CD4-positive, alpha-beta T cell treated with Interleukin-17A for 4 hours (primary cell): ENCODE results near the gene TBATA.

Experiments used
- DNase-seq: peaks from one replicate; pipeline ENCODE4 v3.0.0-alpha.2; 2020; ENCODE audit warnings: mixed read lengths

The TBATA gene, protein sequence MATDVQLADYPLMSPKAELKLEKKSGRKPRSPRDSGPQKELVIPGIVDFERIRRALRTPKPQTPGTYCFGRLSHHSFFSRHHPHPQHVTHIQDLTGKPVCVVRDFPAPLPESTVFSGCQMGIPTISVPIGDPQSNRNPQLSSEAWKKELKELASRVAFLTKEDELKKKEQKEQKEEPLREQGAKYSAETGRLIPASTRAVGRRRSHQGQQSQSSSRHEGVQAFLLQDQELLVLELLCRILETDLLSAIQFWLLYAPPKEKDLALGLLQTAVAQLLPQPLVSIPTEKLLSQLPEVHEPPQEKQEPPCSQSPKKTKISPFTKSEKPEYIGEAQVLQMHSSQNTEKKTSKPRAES

DNA sequence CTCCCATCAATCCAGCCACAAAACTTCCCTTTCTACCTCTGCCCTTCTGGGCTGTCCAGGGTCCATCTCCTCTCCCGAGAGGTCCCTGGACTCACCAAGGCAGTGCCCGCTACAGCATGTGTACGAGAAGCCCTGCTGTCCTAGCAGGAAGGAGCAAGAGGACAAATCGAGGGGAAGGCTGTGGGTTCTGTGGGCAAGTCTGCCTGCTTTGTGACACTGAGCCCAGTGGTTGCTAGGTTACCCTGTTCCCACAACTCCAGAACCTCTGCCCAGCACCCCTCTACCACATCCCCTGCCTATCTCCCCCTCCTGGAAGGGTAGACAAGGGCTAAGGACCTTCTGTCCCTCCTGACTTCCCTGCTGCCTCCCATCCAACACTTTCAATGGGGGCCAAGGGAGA lies at the start of gene TBATA:
Gene TBATA, minus strand, starts transcription at position 188 of the 400 bp plus-strand sequence. CDS start 1,998 bp downstream, outside the sequence.
- DNase-seq: no peak

DNA sequence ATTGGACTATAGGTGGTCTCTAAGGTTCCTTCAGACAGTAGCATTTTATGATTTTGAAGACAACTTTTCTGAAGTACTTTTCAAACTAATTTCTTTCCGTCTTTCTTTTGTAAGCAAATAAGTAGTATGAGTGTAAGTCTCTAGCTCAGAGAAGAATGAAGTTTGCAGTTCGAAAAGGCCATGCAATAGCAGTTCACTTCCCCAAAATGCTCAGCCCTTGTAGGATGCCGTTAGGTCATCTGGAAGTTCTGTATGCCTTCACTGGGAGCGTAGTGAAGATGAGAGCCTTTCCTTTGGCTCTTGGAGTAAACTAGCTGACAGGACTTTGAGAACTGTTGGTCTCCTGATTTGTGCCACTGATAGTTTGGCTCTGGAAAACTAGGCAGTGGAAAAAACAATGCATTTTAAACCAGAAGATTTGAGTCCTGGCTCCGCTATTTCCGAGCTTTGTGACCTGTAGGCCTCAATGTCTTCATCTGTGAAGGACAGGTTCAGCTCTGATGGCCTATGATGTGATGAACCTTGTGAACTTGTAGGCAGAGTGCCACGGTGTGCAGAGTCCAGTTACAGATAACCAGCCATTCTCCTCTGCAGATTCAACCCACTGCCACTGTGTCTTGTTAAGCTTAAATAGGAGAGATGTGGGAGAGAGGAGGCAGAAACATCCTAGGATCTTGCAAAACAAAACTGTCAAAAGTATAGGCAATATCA lies 49.4 kb upstream of the TBATA start:
- no peak for DNase-seq

DNA sequence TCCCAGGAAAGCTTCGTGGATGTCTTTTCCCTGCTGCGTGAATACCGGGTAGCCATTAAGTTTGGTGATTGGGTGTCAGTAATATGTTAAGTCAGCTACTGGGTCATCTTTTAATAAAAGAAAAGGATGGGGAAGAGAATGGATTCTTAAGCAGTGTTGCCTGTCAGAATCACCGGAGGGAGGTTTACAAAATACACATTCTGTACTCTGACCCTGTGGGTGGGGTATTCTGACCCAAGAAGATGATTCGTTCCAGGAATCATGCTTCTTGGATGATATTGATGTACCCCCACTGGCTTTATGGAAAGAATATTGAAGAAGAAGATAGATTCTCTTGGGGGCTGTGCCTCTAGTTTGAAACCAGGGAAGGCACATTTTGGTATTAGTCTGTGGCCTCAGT lies 48.8 kb upstream of the TBATA start:
- DNase-seq: no peak

DNA sequence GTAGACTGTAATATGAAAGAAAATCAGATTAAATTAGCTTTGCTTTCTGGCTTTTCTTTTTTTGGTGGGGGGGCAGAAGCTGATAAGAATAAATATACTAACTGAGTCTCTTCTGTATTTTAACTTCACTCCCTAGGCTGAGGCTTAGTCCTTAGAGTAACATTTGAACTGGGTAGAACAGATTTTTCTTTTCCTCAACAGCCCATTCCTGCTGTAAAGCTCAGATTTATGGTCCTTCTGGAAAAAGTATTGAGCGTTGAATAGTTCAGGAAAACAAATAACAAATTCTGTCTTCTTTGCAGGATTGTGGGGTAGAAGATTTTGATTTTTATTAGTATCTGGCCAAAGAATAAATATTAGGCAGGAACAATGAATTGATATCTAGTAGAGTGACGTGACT lies 48.4 kb upstream of the TBATA start:
- DNase-seq: no peak

DNA sequence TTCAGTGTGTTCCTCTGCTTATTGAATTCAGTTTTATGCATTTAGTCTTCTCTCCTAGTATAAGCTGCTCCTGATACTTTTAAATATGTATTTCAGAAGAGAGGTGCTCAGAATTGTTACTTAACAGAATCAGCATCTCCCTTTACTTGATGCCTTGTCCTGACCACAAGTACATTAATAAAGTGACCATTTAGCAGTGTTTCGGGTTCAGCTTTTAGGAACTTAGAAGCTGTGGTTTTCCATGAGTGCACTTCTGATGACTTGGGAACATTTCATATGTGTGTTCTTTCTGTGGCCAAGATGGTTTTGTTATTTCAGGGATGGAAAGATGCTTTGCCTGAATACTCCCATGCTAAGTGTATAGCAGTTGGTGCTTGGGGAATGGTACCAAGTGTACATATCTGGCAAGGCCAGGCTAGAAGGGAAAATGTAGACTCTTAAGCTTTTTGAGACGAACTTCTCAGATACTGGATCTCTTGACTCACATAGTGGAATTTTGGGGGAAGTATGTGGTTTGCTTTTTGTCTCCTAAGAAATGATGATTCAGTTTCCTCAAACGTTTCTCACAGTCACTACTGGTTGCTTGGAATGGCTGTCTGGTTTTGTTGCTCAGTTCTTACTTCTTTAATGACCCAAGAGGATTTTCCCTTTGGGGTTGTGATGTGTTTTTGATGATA lies 47.8 kb upstream of the TBATA start:
- no peak for DNase-seq

DNA sequence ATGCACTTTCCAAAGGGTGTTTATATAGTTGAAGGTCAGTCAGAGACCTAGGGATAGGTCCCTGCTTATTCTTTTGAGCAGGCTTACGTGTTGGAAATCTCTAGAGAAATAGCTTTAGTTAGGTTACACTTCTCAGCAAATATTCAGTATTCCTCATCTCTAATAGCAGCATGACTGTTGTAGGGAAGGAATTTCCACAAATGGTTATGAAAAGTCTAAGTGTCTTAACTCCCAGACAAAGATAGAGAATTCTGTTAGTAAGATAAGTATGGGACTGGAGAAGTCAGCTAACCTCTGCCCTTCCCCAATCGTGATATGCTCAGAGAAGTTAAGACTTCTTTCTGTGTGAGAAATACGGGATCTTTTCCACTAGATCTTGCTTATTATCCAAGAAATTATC lies 47.0 kb upstream of the TBATA start:
- no peak for DNase-seq

DNA sequence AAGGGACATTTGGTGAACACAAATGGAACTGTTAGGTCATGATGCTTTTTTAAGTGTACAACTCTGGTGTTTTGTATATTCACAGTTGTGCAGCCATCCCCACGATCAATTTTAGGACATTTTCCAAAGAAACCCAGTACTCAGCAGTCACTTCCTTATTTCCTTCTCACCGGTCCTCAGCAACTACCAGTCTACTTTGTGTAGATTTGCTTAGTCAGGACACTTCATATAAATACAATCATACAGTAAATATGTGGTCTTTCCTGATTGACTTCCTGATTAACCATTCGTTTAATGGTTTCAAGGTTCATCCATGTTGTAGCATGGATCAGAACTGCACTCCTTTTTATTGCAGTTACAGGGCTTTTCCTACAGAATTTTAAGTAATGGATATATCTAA lies 45.0 kb upstream of the TBATA start:
- no peak for DNase-seq

DNA sequence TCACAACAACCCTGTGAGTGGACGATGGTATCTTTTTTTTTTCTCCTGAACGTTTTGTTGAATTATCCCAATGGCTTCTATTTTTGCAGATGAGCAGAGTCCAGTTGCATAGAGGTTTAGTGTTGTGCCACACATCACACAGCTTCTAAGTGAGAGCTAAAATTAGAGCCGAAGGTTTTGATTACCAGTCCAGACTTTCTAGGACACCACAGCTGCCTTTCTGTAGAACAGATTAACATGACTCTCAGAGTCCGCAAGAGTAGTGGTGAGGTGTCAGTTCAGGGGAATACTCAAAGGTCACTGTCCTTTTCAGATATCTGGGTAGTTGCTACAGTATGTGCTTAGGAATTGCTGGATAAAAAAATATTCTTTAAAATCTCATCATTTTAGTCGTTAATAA lies 44.4 kb upstream of the TBATA start:
- DNase-seq: no peak

DNA sequence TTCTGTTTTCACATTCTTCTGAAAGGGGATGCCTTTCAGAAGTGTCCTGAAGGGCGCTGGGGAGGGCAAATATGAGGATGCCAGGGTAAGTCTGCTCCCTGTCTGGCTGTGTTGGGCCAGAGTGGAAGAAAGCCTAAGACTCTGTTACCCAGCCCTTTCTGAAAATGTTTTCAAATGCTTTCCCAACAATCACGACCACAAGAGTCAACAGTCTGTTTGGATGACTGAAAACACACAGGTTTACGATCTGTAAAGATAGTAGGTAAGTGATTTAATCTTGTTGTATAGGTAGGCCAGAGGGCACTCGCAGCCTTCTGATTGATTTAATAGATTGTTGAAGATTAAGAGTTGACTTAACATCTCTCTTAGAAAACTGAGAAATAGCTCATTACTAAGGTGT lies 43.7 kb upstream of the TBATA start:
- DNase-seq: no peak

DNA sequence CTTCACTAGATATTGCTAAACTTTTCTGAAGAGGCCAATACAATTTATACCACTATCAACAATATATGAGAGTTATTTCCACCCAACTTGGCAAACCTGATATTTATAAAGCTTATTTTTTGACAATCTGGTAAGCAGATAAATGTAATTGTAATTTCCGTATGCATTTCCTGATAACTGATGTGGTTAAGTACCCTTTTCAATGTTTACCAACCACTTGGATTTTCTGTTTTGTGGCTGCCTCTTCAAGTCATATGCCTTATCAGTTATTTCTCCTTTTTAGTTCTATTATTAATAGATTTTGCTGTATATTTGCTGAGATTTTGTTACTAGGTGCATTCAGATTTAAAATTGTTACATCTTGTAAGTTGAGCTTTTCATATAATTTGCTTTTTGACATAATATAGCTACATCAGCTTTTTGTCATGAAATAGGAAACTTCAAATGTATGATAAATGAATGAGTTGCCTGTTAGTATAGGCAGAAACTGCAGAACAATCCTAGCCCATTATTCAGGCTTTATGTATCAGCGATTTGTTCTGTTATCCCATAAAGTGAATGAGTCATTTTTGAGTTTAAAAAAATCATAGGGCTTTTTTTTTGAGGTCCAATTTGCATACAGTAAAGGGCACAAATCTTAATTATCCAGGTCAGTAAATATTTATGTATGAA lies 42.0 kb upstream of the TBATA start:
- DNase-seq: no peak

DNA sequence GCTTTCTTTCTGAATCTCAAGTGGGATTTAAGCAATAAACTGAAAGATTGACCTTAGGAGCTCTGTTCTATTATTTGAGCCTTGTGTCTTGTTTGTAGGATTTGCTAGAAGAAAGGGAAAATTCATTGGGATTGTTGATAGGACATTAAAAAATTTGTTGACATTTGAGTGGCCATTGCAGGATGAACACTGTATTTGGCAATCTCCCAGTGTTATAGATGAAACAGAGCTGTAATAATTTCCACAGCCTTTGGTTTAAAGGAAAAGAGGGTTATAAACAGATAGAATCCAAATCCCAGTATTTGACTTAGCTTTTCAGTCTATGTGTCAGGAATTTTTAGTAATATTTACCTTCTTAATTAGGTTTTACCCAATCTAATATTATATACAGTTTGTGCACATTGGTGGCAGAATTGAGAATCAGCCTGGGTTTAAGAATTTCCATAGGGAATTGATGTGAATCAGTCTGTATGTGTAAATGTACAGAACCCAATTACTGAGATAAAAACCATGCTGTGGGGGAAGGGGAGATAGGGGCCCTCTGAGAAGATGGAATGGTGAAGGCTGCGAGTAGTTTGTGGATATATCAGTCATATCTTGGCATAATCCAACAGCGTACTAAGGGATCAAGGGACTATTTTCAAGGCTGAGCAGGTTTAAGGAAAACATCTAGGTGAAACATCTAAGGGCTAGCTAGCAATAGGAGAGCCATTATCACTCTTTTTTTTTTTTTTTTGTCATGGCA lies 37.1 kb upstream of the TBATA start:
- no peak for DNase-seq

DNA sequence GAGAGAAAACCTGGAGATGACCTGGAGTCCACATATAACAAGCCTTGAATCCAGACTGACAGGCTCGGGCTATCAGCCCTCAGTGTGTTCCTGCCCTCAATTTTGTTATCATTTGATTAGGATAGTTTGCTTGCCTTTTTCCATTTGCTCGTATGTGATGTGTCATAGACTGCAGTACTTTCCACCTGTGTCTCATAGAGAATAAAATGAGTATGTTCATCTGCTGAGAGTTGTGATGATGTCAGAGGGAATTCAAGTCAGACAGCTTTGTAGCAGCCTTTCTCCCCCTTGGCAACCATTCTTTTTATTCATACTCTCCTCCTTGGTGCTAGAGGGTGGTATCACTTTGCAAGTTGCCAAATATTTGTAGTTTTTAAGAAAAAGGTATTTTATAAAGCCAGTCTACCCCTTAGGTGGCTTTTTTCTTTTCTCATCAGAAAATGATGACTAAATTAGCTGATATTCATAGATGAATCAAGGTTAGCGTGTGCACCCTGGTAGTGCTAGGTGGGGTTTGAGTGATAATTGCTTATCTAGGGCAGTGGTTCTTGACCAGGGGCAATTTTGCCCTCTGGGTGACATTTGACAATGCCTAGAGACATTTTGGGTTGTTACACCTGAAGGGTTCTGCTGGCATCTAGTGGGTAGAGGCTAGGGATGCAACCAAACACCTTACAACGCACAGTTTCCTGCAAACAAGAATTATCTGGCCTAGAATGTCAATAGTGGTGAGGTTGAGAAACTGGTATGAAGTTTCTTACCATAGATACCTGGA lies 36.0 kb upstream of the TBATA start:
- DNase-seq: no peak

DNA sequence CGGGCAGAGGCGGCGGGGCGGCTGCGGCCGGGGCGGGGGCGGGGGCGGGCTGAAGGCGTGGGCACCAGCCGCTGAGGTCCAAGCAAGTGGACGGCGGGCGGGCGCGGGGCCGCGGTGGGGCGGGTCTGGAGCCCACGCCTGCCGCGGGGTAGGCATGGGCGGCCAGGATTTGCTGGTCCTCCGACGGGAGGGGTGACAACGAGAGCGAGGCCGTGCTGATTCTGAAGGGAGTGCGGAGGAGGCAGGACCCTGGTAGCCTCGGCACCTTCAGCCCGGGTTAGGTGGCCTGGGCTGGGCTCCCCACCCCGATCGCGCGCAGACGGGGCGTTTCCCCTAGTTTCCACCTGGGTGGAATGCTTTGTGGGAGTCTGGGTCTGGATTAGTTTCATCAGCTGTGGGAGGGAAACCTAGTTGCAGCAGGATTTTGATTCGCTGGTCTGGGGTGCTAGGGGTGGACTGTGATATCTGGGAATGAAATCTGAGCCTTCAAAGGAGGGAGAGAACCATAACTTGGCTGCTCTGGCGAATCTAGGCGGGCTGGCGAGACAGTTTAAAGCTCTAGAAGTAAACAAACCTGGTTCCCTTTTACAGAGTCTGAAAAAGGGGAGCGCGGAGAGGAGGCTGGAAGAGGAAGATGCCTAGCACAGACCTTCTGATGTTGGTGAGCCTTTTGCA lies 31.2 kb upstream of the TBATA start:
- DNase-seq: peak; percentile 48

DNA sequence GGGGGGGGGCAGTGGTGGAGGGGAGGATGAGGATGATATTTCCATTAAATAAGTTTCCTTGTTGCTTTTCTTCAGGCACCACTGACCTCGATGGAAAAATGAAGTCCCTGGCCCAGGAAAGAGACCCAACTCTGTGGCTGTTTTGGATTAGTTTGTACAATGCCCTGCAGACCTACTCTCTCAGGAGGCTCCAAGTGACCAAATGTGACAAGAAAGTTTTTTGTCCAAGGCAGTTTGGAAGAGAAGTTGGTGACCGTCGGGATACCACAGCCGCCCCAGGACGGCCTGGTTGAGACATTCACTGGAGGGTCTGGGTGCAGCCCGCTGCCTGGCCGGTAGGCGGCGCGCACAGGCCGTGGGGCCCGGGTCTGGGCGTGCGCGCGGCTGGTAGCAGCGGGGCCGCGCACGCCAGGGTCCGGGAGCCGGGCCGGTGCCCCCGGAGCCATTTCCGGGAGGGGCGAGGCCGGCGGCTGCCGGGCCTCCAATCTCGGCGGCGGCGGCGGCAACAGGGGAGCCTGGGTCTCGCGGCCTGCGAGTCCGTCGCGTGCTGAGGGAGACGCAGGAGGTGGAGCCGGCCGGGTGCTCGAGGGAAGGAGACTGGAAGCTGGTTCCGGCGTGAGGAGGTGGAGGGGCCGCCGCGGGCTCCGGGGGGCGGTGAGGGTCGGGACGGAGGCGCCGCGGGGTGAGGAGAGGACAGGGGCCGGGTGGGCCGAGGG lies 30.5 kb upstream of the TBATA start, which contains the start of gene SGPL1:
Gene SGPL1, plus strand, starts transcription at position 445 of the 716 bp plus-strand sequence. CDS start 906 bp downstream, outside the sequence.
- DNase-seq: peak; percentile 91

DNA sequence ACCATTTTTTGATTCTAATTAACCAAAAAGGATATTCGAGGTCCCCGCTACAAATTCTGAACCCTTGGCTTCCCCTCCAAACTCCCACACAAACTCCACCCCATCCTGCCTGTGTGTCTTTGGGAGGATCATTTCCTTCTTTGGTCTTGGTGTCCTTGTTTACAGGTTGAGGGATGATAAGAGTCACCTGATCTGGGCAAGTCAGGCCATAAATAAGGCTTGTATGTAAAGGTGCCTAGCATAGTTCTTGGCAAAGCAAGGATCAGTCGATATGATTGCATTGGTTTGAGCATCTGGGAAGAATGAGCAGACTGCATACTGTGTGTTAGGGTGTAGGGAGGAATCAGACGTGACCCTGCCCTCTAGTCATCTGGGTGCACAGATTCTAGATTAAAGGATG lies 28.9 kb upstream of the TBATA start:
- DNase-seq: no peak

DNA sequence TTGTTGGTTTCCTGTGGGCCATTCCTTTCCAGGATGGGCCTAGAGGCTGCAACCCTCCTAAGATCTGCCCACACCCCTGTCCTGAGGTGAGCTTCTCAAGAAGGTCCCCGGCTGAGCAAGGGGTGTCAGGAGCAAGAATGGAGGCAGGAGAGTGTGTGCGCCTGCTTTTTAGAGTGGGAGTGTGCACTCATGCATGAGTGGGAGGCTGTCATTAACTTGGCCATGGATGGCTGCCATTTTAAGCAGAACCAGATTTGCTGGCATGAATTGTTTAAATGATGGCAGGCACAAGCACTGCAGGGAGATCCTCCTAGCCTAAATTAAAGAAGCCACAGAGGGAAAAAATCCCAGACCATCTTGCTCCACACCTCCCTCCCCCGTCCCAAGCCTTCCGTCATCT lies 27.6 kb upstream of the TBATA start:
- DNase-seq: no peak

DNA sequence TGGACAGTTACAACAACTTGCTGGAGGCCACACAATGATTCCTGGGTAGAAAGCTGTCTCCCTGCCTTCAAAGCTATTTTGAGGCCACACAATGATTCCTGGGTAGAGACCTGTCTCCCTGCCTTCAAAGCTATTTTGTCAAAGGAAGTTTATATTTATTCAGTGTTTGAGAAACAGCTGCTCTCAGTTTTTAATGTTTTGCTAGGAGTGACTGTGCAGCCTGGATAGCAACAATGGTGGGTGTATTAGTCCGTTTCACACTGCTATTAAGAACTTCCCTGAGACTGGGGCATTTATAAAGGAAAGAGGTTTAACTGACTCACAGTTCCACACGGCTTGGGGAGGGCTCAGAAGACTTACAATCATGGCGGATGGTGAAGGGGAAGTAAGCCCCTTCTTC lies 26.7 kb upstream of the TBATA start:
- no peak for DNase-seq

DNA sequence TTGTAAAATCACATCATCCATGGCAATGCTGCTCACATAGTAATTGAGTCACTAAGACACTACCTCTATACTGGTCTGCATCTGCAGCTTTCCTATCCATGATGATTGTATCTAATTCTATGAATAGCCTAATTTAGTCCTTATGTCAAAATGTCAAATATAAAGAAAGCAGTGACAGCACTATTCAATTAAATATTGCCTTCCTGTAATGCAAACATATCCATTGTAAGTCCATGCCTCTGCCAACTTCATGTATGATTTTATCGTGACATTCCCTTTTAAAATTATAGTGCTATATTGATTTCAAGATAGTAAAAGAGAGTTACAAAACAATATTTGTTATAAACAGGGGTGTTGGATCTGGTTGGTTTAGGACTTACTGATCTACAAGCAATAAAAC lies 25.8 kb upstream of the TBATA start:
- no peak for DNase-seq

DNA sequence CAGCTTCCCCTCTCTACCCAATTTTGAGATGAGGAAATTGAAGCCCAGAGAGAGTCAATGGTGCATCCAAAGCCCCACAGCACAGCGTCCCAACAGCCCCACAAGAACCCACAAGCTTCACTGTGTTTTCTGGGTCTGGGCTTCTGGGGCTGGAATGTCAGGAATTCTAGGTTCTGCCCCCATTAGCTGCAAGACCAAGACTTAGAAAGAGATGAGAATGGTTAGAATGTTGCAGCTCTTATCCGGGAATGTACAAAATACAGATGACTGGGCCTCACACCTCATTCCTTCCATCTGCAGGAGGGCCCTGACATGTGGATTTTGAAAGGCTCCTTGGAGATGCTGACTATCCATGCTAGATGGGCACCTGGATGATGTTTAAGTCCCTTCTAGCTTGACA lies 24.5 kb upstream of the TBATA start:
- DNase-seq: no peak

DNA sequence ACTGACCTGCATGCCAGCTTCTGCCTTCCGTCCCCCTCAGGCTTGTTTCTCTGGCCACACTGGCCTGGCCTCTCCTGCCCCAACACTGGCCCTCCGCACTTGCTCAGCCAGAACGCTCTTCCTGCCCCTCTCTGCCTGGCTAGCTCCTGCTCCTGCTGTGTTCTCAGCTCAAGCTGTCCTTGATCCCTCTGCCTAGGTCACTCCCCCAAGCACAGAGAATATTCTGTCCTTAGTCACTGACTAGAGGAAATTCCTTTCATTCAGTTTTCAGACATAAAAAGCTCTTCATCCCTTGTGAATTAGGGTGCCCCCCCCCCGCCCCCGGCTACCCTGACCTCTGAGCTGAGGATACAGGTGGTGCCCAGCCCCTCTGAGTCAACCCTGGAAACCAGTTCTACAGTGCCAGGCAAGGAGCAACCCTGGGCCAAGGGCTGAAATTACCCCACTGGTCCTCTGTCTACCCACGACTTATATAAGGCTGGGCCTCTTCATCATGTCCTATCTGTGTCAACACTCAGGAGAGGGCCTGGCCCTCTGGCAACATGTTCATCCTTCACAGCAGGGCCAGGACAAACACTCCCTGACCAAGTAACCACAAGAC lies 23.9 kb upstream of the TBATA start:
- no peak for DNase-seq
